MM.1S (cell line): Measurements from ENCODE around the gene MYOCOS.

Source experiments
- DNase-seq: peaks from one replicate; pipeline ENCODE4 v3.0.0-alpha.2; 2015
- H2AFZ ChIP-seq: fragments of 300-600 bp; sonication (generic); 2 replicates; pipeline ENCODE4 v1.6.0; 2016; ENCODE audit warnings: antibody characterized with exemption, low read length
- H3F3A ChIP-seq: fragments of 300-600 bp; sonication (generic); 2 replicates; pipeline ENCODE4 v1.6.1; 2016; ENCODE audit warnings: mild to moderate bottlenecking, antibody characterized with exemption, low read length, moderate library complexity, mixed read lengths; ENCODE audit not compliant: insufficient read depth
- H3K27ac ChIP-seq: fragments of 300-600 bp; sonication (generic); 2 replicates; pipeline ENCODE4 v1.5.1; 2016; ENCODE audit warnings: mild to moderate bottlenecking, low read length
- H3K27me3 ChIP-seq: fragments of 300-600 bp; sonication (generic); replicated peaks from 2 replicates; pipeline ENCODE4 v1.6.0; 2016; ENCODE audit warnings: low read length; ENCODE audit not compliant: insufficient read depth
- H3K36me3 ChIP-seq: fragments of 300-600 bp; sonication (generic); replicated peaks from 2 replicates; pipeline ENCODE4 v1.6.1; 2016; ENCODE audit warnings: mild to moderate bottlenecking, low read length, mixed read lengths; ENCODE audit not compliant: insufficient read depth
- H3K4me1 ChIP-seq: fragments of 300-600 bp; sonication (generic); 2 replicates; pipeline ENCODE4 v1.6.1; 2016; ENCODE audit warnings: low read length, mixed read lengths
- H3K4me2 ChIP-seq: fragments of 300-600 bp; sonication (generic); 2 replicates; pipeline ENCODE4 v1.6.0; 2016; ENCODE audit warnings: low read depth, low read length
- H3K4me3 ChIP-seq: fragments of 300-600 bp; sonication (generic); 2 replicates; pipeline ENCODE4 v1.5.1; 2016; ENCODE audit warnings: low read length, mixed read lengths
- H3K79me2 ChIP-seq: fragments of 300-600 bp; sonication (generic); 2 replicates; pipeline ENCODE4 v1.6.1; 2016; ENCODE audit warnings: mixed run types, low read length, mixed read lengths
- H3K9ac ChIP-seq: fragments of 300-600 bp; sonication (generic); 2 replicates; pipeline ENCODE4 v1.6.1; 2016; ENCODE audit warnings: low read length, mixed read lengths
- H3K9me2 ChIP-seq: fragments of 300-600 bp; sonication (generic); replicated peaks from 2 replicates; pipeline ENCODE4 v1.6.1; 2016; ENCODE audit warnings: mild to moderate bottlenecking, low read length, mixed read lengths; ENCODE audit not compliant: insufficient read depth
- H3K9me3 ChIP-seq: fragments of 300-600 bp; sonication (generic); replicated peaks from 2 replicates; pipeline ENCODE4 v1.6.1; 2016; ENCODE audit warnings: mild to moderate bottlenecking, low read length, mixed read lengths; ENCODE audit not compliant: insufficient read depth
- H4K20me1 ChIP-seq: fragments of 300-600 bp; sonication (generic); 2 replicates; pipeline ENCODE4 v1.6.1; 2016; ENCODE audit warnings: mild to moderate bottlenecking, low read length, moderate library complexity, mixed read lengths; ENCODE audit not compliant: insufficient read depth
- CTCF ChIP-seq: fragments of 300-600 bp; sonication (generic); IDR thresholded peaks from 2 replicates; pipeline ENCODE4 v1.5.1; 2016; ENCODE audit warnings: antibody characterized with exemption, low read length, mixed read lengths
- EZH2 ChIP-seq: fragments of 300-600 bp; sonication (generic); optimal IDR thresholded peaks from 2 replicates; pipeline ENCODE3; 2017; ENCODE audit warnings: low read depth, mild to moderate bottlenecking, antibody characterized with exemption, low read length, mixed read lengths
- EZH2phosphoT487 ChIP-seq: fragments of 300-600 bp; sonication (generic); IDR thresholded peaks from 2 replicates; pipeline ENCODE4 v1.6.1; 2018; ENCODE audit warnings: antibody characterized with exemption, low read length

The MYOCOS gene

DNA sequence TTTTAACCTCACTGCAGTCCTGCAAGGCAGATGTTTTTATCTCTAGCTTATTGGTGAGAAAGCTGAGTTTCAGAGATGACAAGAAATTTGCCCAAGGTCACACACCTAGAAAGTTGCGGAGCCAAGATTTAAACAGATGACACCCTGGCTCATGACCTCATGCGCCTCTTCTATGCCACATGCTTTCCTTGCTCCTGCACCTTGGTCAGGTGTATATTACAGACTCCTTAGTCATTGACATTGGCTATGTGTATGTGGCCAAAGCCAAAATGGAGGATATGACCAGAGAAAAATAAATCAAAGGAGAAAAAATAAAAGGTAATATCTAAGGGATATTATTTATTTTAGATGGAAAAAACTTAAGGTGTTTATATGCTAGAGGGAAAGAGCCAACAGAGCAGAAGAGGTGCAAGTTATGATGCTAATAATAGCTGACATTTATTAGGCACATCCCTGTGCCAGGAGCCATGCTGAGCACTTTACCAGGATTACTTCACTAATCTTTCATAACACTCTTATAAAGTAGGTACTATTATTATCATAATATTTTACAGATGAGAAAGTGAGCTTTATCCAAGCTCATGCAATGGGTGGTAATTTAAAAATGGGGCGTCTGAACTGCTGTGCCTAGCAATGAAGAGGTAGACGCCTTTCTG is 44.2 kb downstream of the MYOCOS start:
- TF ChIP-seq EZH2: no peak
- TF ChIP-seq EZH2phosphoT487: no peak
- no peak for TF ChIP-seq CTCF
- no peaks in the 10 kb centered on the region for H3K9me2 ChIP-seq
- H4K20me1 ChIP-seq: no peaks in the 10 kb centered on the region
- no peak overlapping the region for H3K4me2 ChIP-seq
- H3K9me3 ChIP-seq: no peaks in the 10 kb centered on the region
- no peaks in the 10 kb centered on the region for H3K27me3 ChIP-seq
- no peak overlapping the region for H3K9ac ChIP-seq
- H3K4me3 ChIP-seq: no peak overlapping the region
- no peaks in the 10 kb centered on the region for H3F3A ChIP-seq
- no peak overlapping the region for H2AFZ ChIP-seq
- no peaks in the 10 kb centered on the region for H3K4me1 ChIP-seq
- H3K27ac ChIP-seq: no peak overlapping the region
- no peaks in the 10 kb centered on the region for H3K79me2 ChIP-seq
- no peak for DNase-seq
- H3K36me3 ChIP-seq: no peaks in the 10 kb centered on the region

GRCh38 chr1:171668372-171668771 is 46.3 kb downstream of the MYOCOS start:
- Histone ChIP-seq H3K9me3 (no peaks in the 10 kb centered on the region), H3K9ac (no peak overlapping the region), H2AFZ (no peak overlapping the region), H3K79me2 (no peaks in the 10 kb centered on the region), H3K27me3 (no peaks in the 10 kb centered on the region), H3K36me3 (no peaks in the 10 kb centered on the region), H3K27ac (no peak overlapping the region), H3F3A (no peaks in the 10 kb centered on the region), H3K4me2 (no peak overlapping the region), H3K4me1 (no peaks in the 10 kb centered on the region), H3K4me3 (no peak overlapping the region), H3K9me2 (no peaks in the 10 kb centered on the region), H4K20me1 (no peaks in the 10 kb centered on the region)
- TF ChIP-seq EZH2phosphoT487 (no peak), CTCF (no peak), EZH2 (no peak)
- no peak for DNase-seq

DNA sequence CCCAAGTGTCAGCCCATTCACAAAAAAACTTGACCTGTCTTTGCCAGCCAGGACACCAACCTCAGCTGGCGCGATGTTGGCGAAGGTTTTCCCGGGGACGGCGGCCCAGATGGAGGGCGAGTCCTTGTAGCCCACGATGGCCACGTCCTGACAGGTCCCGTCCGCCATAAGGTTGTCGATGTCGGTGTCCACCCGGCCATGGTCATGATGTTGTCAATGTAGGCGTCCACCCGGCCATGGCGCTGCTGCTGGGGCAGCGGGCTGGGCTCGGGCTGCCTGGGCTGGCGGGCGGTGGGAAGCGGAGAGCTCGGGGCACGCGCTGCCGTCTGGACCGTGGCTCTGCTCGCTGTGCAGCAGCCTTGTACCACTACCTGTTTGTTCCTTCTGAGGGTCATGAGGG is 48.7 kb downstream of the MYOCOS start:
- Histone ChIP-seq H3K9ac (no peak overlapping the region), H3K9me2 (no peaks in the 10 kb centered on the region), H3K79me2 (no peaks in the 10 kb centered on the region)

More for the DNA sequence above, 48.7 kb downstream of the MYOCOS start:
- Histone ChIP-seq H3K27ac (no peak overlapping the region), H3K4me3 (no peak overlapping the region), H3K4me2 (no peak overlapping the region), H4K20me1 (no peaks in the 10 kb centered on the region), H3K4me1 (no peaks in the 10 kb centered on the region), H2AFZ (no peak overlapping the region), H3F3A (no peaks in the 10 kb centered on the region), H3K36me3 (no peaks in the 10 kb centered on the region), H3K27me3 (no peaks in the 10 kb centered on the region), H3K9me3 (no peaks in the 10 kb centered on the region)
- no peak for DNase-seq
- TF ChIP-seq EZH2: no peak
- TF ChIP-seq EZH2phosphoT487: no peak
- TF ChIP-seq CTCF: no peak
